ENCODE measurements around the gene QARS1. TPM values are rescaled to one million over a fixed set of nuclear protein-coding genes. Genes with fewer than 3 reads are reported as not detected.

Gene QARS1
- total RNA-seq, 1 experiment from 2014 or later = 346 TPM

DNA sequence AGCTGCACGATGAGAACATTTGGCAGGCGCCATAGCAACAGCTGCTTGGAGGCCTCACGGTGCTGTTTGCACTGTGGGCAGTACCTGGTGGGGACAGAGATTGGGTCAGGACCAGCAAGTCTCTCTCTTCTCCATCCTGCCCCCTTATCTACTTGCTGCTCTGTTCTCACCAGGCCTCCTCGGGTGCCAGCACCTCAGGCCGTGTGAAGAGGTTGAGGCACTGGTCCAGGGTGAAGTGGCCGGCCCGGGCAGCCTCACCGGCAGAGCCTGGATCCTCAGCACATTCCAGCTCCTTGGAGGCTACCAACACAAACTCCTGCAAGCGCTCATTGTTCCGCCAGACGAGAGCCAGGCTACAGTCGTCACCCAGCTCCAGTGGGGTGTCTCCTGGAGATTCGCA lies 6.2 kb upstream of the QARS1 start:
- no peak overlapping the region for H3K9ac ChIP-seq (ENCODE audit: low read length)
- no peak overlapping the region for H3K4me2 ChIP-seq (ENCODE audit: low read length)
- ATAC-seq = no peak
- no peak for DNase-seq (ENCODE audit: low read depth, low spot score)
- no peaks in the 10 kb centered on the region for H3K9me3 ChIP-seq (ENCODE audit: control insufficient read depth in 1 of 2, insufficient read depth in 1 of 2, low read depth in 1 of 2, low read length in 2 of 2)
- TF ChIP-seq EZH2 (IDR thresholded peaks at IDR 0.05) (no peak), SRF (IDR thresholded peaks at IDR 0.05; ENCODE audit: low read depth) (no peak), EZH2phosphoT487 (IDR thresholded peaks at IDR 0.05; ENCODE audit: borderline replicate concordance) (no peak), YY1 (IDR thresholded peaks at IDR 0.05; ENCODE audit: extremely low read depth, insufficient replicate concordance, low read depth, low read length) (no peak), ZFX (IDR thresholded peaks at IDR 0.05) (no peak), SP1 (IDR thresholded peaks at IDR 0.05; ENCODE audit: low read depth) (no peak), JUND (IDR thresholded peaks at IDR 0.05) (no peak), CEBPB (IDR thresholded peaks at IDR 0.05; ENCODE audit: low read depth) (no peak), ZNF274 (IDR thresholded peaks at IDR 0.05; ENCODE audit: low read depth, low read length) (no peak), POLR2AphosphoS5 (IDR thresholded peaks at IDR 0.05; ENCODE audit: low read depth, low read length) (no peak), EGR1 (IDR thresholded peaks at IDR 0.05; ENCODE audit: low read depth) (no peak), TCF7L2 (IDR thresholded peaks at IDR 0.05; ENCODE audit: borderline replicate concordance, extremely low read depth, insufficient read depth, insufficient read length) (no peak), RAD21 (IDR thresholded peaks at IDR 0.05; ENCODE audit: low read depth) (no peak)
- TF ChIP-seq, protein P1, sequence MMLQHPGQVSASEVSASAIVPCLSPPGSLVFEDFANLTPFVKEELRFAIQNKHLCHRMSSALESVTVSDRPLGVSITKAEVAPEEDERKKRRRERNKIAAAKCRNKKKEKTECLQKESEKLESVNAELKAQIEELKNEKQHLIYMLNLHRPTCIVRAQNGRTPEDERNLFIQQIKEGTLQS (IDR thresholded peaks at IDR 0.05) = no peak
- TF ChIP-seq, protein P2, sequence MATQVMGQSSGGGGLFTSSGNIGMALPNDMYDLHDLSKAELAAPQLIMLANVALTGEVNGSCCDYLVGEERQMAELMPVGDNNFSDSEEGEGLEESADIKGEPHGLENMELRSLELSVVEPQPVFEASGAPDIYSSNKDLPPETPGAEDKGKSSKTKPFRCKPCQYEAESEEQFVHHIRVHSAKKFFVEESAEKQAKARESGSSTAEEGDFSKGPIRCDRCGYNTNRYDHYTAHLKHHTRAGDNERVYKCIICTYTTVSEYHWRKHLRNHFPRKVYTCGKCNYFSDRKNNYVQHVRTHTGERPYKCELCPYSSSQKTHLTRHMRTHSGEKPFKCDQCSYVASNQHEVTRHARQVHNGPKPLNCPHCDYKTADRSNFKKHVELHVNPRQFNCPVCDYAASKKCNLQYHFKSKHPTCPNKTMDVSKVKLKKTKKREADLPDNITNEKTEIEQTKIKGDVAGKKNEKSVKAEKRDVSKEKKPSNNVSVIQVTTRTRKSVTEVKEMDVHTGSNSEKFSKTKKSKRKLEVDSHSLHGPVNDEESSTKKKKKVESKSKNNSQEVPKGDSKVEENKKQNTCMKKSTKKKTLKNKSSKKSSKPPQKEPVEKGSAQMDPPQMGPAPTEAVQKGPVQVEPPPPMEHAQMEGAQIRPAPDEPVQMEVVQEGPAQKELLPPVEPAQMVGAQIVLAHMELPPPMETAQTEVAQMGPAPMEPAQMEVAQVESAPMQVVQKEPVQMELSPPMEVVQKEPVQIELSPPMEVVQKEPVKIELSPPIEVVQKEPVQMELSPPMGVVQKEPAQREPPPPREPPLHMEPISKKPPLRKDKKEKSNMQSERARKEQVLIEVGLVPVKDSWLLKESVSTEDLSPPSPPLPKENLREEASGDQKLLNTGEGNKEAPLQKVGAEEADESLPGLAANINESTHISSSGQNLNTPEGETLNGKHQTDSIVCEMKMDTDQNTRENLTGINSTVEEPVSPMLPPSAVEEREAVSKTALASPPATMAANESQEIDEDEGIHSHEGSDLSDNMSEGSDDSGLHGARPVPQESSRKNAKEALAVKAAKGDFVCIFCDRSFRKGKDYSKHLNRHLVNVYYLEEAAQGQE (IDR thresholded peaks at IDR 0.05; ENCODE audit: low read depth) = no peak
- TF ChIP-seq, protein P3, sequence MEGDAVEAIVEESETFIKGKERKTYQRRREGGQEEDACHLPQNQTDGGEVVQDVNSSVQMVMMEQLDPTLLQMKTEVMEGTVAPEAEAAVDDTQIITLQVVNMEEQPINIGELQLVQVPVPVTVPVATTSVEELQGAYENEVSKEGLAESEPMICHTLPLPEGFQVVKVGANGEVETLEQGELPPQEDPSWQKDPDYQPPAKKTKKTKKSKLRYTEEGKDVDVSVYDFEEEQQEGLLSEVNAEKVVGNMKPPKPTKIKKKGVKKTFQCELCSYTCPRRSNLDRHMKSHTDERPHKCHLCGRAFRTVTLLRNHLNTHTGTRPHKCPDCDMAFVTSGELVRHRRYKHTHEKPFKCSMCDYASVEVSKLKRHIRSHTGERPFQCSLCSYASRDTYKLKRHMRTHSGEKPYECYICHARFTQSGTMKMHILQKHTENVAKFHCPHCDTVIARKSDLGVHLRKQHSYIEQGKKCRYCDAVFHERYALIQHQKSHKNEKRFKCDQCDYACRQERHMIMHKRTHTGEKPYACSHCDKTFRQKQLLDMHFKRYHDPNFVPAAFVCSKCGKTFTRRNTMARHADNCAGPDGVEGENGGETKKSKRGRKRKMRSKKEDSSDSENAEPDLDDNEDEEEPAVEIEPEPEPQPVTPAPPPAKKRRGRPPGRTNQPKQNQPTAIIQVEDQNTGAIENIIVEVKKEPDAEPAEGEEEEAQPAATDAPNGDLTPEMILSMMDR (IDR thresholded peaks at IDR 0.05 in 2 of 3, conservative IDR thresholded peaks at IDR 0.05 in 1 of 3; ENCODE audit: borderline replicate concordance in 1 of 3, insufficient read depth in 1 of 3, low read depth in 2 of 3, low read length in 2 of 3) = no peak
- TF ChIP-seq, protein P4, sequence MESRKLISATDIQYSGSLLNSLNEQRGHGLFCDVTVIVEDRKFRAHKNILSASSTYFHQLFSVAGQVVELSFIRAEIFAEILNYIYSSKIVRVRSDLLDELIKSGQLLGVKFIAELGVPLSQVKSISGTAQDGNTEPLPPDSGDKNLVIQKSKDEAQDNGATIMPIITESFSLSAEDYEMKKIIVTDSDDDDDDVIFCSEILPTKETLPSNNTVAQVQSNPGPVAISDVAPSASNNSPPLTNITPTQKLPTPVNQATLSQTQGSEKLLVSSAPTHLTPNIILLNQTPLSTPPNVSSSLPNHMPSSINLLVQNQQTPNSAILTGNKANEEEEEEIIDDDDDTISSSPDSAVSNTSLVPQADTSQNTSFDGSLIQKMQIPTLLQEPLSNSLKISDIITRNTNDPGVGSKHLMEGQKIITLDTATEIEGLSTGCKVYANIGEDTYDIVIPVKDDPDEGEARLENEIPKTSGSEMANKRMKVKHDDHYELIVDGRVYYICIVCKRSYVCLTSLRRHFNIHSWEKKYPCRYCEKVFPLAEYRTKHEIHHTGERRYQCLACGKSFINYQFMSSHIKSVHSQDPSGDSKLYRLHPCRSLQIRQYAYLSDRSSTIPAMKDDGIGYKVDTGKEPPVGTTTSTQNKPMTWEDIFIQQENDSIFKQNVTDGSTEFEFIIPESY (IDR thresholded peaks at IDR 0.05; ENCODE audit: extremely low read depth, insufficient replicate concordance, low read length) = no peak
- TF ChIP-seq, protein P5, sequence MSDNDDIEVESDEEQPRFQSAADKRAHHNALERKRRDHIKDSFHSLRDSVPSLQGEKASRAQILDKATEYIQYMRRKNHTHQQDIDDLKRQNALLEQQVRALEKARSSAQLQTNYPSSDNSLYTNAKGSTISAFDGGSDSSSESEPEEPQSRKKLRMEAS (IDR thresholded peaks at IDR 0.05) = no peak
- H2AFZ ChIP-seq (ENCODE audit: low read depth, low read length, poor library complexity, severe bottlenecking) = no peak overlapping the region
- no peaks in the 10 kb centered on the region for H4K20me1 ChIP-seq (ENCODE audit: insufficient read depth)
- H3K36me3 ChIP-seq (ENCODE audit: control insufficient read depth in 1 of 2, insufficient read depth in 2 of 2, low read length in 2 of 2) = peaks cover 42 to 59% of the 10 kb centered on the region in 2 experiments
- BruUV-seq (replicated peaks) = TSS peak; percentile 13
- no peaks in the 10 kb centered on the region for H3K27me3 ChIP-seq (ENCODE audit: insufficient read depth, low read length)
- intact Hi-C loops (cut with micrococcal nuclease) = no loop called here
- H3K79me2 ChIP-seq (ENCODE audit: insufficient read depth, low read length) = no peaks in the 10 kb centered on the region
- ChIA-PET RAD21 (ENCODE audit: low non-redundant PET in 1 of 2, low total read pairs in 2 of 2, uncharacterized antibody in 2 of 2, unreplicated experiment in 2 of 2) (interaction anchor here in 1 of 2 experiments (0.7 kb wide), 1 partner anchor 17 kb away, joined by 6 read pairs; the partner anchor contains the start of gene QRICH1), CTCF (no interaction called here), POLR2A (interaction anchor here (1.0 kb wide), 1 partner anchor 89 kb away, joined by 3 read pairs; the partner anchor contains the start of gene NDUFAF3)
- H3K4me1 ChIP-seq (ENCODE audit: control insufficient read depth in 1 of 2, insufficient read depth in 2 of 2, low read length in 2 of 2) = peaks cover 0 to under 1% of the 10 kb centered on the region in 2 experiments; a peak in 1 of 4 replicates
- no peak overlapping the region for H3K4me3 ChIP-seq (replicated peaks in 1 of 2; ENCODE audit: low read depth in 1 of 2, low read length in 2 of 2)
- no peaks in the 10 kb centered on the region for H3K9me2 ChIP-seq (ENCODE audit: insufficient read depth)
- H3K27ac ChIP-seq (ENCODE audit: low read depth, low read length) = no peak overlapping the region

Measured in HCT116 (cell line).